ENCODE results near the gene ANXA2R. TPM values are rescaled to one million over a fixed set of nuclear protein-coding genes. Genes with fewer than 3 reads are reported as not detected.
A peak's percentile ranks its signal among the peaks of the same experiment; 100 is the strongest.

The ANXA2R gene
- polyA plus RNA-seq, 3 donors: 2.3 to 6.4 (median 3.1) TPM

DNA sequence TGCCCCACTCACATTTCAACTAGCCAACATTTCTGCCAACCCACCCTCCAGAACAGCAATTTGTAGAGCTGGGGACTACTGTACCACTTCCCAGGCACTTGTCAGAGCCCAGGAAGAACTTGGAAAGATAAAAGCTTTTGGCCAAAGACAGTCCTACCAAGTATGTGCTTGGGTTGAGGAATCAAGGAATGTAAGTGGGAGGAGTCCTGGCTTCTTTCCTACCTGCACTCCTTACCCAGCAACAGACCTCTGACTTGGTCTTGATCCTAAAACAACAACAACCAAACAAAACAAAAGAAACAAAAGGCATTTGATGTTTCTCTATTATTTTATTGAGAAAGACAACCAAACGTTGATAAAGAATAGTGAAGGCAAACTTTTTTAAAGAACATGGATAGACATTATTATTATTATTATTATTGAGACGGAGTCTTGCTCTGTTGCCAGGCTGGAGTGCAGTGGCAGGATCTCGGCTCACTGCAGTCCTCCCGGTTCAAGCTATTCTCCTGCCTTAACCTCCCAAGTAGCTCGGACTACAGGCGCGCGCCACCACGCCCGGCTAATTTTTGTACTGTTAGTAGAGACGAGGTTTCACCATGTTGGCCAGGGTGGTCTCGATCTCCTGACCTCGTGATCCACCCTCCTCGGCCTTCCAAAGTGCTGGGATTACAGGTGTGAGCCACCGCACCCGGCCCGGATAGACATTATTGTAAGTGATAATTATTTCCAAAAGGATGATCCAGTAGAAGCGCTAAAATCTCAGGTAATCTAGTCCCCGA lies 33.5 kb downstream of the ANXA2R start:
- H3K27me3 ChIP-seq (ENCODE audit: control insufficient read depth in 2 of 2, insufficient read depth in 2 of 2, low read length in 2 of 2): peaks cover under 1 to 2% of the 10 kb centered on the region in 2 donors
- peak overlapping the region; percentile 58 to 96 (median 86) for H3K4me3 ChIP-seq (replicated peaks in 1 of 3; ENCODE audit: low read depth in 2 of 3, low read length in 3 of 3)
- no peak for DNase-seq
- intact Hi-C loops (cut with micrococcal nuclease): loop anchor here (1.0 to 5.0 kb wide), 4 partner anchors 11 to 54 kb away; partner anchors contain the start of gene ANXA2R (in 1 of the 2)
- peak overlapping the region; percentile 97 for H3K27ac ChIP-seq (ENCODE audit: low read depth in 1 of 2, low read length in 2 of 2)
- H3K36me3 ChIP-seq (replicated peaks in 1 of 2; ENCODE audit: control insufficient read depth in 1 of 2, insufficient read depth in 2 of 2, low read length in 2 of 2): no peaks in the 10 kb centered on the region
- peaks cover 0 to 8% (median 3%) of the 10 kb centered on the region in 7 donors for H3K9me3 Mint-ChIP-seq
- H2AFZ ChIP-seq (ENCODE audit: insufficient read depth, low read depth, low read length, poor library complexity, severe bottlenecking): peak overlapping the region; percentile 87
- WGBS (ENCODE audit: insufficient coverage): 87% methylated on average over 10 of the region's 19 CpGs
- H3K4me3 Mint-ChIP-seq: peak overlapping the region; percentile 88 to 96
- peak overlapping the region; percentile 83 for H3K9ac ChIP-seq (ENCODE audit: insufficient read depth, low read length, poor library complexity, severe bottlenecking)
- TF ChIP-seq, protein P1, sequence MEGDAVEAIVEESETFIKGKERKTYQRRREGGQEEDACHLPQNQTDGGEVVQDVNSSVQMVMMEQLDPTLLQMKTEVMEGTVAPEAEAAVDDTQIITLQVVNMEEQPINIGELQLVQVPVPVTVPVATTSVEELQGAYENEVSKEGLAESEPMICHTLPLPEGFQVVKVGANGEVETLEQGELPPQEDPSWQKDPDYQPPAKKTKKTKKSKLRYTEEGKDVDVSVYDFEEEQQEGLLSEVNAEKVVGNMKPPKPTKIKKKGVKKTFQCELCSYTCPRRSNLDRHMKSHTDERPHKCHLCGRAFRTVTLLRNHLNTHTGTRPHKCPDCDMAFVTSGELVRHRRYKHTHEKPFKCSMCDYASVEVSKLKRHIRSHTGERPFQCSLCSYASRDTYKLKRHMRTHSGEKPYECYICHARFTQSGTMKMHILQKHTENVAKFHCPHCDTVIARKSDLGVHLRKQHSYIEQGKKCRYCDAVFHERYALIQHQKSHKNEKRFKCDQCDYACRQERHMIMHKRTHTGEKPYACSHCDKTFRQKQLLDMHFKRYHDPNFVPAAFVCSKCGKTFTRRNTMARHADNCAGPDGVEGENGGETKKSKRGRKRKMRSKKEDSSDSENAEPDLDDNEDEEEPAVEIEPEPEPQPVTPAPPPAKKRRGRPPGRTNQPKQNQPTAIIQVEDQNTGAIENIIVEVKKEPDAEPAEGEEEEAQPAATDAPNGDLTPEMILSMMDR (IDR thresholded peaks at IDR 0.05): no peak
- H4K20me1 ChIP-seq (ENCODE audit: insufficient read depth, low read length): no peaks in the 10 kb centered on the region
- no peaks in the 10 kb centered on the region for H3K79me2 ChIP-seq (ENCODE audit: insufficient read depth, low read length)
- H3K27ac Mint-ChIP-seq: peak overlapping the region; percentile 57 to 100 (median 99)
- H3K9me3 ChIP-seq (replicated peaks in 1 of 2; ENCODE audit: control insufficient read depth in 1 of 2, insufficient read depth in 1 of 2, low read length in 2 of 2): no peaks in the 10 kb centered on the region
- peak overlapping the region; percentile 81 for H3K4me2 ChIP-seq (replicated peaks; ENCODE audit: extremely low read depth, low read length, poor library complexity, severe bottlenecking)
- peaks cover 38 to 56% of the 10 kb centered on the region in 2 donors for H3K4me1 ChIP-seq (ENCODE audit: control insufficient read depth in 1 of 2, insufficient read depth in 2 of 2, low read length in 2 of 2)
- H3K4me1 Mint-ChIP-seq: peaks cover 39% of the 10 kb centered on the region
- H3K27me3 Mint-ChIP-seq (ENCODE audit: low read depth in 3 of 3): peaks cover 2 to 5% (median 2%) of the 10 kb centered on the region in 3 donors
- H3K36me3 Mint-ChIP-seq: no peaks in the 10 kb centered on the region

DNA sequence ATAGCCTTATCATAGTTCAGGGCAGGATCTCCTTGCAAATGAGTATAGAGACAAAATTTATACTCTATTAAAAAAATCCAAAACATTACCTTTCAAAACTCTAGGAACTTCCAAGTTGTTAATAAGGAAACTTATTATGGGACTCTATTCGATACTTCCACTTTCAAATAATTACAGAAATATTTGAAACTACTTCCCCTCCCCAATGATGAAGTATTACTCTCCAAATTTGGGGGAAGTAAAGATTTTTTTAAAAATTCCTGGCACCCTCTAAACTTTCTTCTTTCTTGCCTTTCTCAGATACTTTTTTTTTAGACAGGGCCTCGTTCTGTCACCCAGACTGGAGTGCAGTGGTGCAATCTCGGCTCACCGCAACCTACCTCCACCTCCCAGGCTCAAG lies 35.1 kb downstream of the ANXA2R start:
- H3K4me3 Mint-ChIP-seq: peak overlapping the region in 1 of 2 donors; percentile 46
- Histone ChIP-seq H3K27me3 (ENCODE audit: control insufficient read depth in 2 of 2, insufficient read depth in 2 of 2, low read length in 2 of 2) (peaks cover 6 to 18% of the 10 kb centered on the region in 2 donors), H4K20me1 (ENCODE audit: insufficient read depth, low read length) (no peaks in the 10 kb centered on the region), H3K9me3 (replicated peaks in 1 of 2; ENCODE audit: control insufficient read depth in 1 of 2, insufficient read depth in 1 of 2, low read length in 2 of 2) (no peaks in the 10 kb centered on the region), H3K27ac (ENCODE audit: low read depth in 1 of 2, low read length in 2 of 2) (no peak overlapping the region), H3K4me2 (replicated peaks; ENCODE audit: extremely low read depth, low read length, poor library complexity, severe bottlenecking) (peak overlapping the region; percentile 31), H3K4me3 (replicated peaks in 1 of 3; ENCODE audit: low read depth in 2 of 3, low read length in 3 of 3) (peak overlapping the region in 1 of 3 experiments; percentile 21), H2AFZ (ENCODE audit: insufficient read depth, low read depth, low read length, poor library complexity, severe bottlenecking) (no peak overlapping the region), H3K36me3 (replicated peaks in 1 of 2; ENCODE audit: control insufficient read depth in 1 of 2, insufficient read depth in 2 of 2, low read length in 2 of 2) (no peaks in the 10 kb centered on the region), H3K79me2 (ENCODE audit: insufficient read depth, low read length) (no peaks in the 10 kb centered on the region), H3K4me1 (ENCODE audit: control insufficient read depth in 1 of 2, insufficient read depth in 2 of 2, low read length in 2 of 2) (peaks cover 32 to 47% of the 10 kb centered on the region in 2 donors), H3K9ac (ENCODE audit: insufficient read depth, low read length, poor library complexity, severe bottlenecking) (no peak overlapping the region)
- H3K4me1 Mint-ChIP-seq: peaks cover 34% of the 10 kb centered on the region
- H3K27ac Mint-ChIP-seq: no peak overlapping the region
- no CpG with 5 or more reads among the region's 4 CpGs for WGBS (ENCODE audit: insufficient coverage)
- H3K9me3 Mint-ChIP-seq: peaks cover 0 to 10% (median 4%) of the 10 kb centered on the region in 7 donors
- TF ChIP-seq, protein P1 (IDR thresholded peaks at IDR 0.05): no peak
- intact Hi-C loops (cut with micrococcal nuclease): loop anchor here in 1 of 2 donors (5.0 kb wide), 2 partner anchors 37 to 53 kb away; partner anchors contain the start of gene ANXA2R
- H3K36me3 Mint-ChIP-seq: peaks cover 0 to 5% of the 10 kb centered on the region in 2 donors
- peaks cover 14 to 17% (median 15%) of the 10 kb centered on the region in 3 donors for H3K27me3 Mint-ChIP-seq (ENCODE audit: low read depth in 3 of 3)
- DNase-seq: no peak

Data from CD14-positive monocyte (primary cell).